NCI-H69 (cell line): ENCODE results near the gene STPG3.

Experiments used
- DNase-seq: peaks from one replicate; lab custom pipeline; 2025; lab: John Stamatoyannopoulos, UW

Gene STPG3

GRCh38 chr9:137266585-137267453 is 15.7 kb downstream of the STPG3 start:
- no peak for DNase-seq

GRCh38 chr9:137267933-137268355 is 16.9 kb downstream of the STPG3 start:
- DNase-seq = no peak

GRCh38 chr9:137268538-137269201 is 17.6 kb downstream of the STPG3 start:
- no peak for DNase-seq

GRCh38 chr9:137269231-137269772 is 18.2 kb downstream of the STPG3 start:
- DNase-seq = no peak

GRCh38 chr9:137270929-137271695 is 20.0 kb downstream of the STPG3 start:
- DNase-seq = no peak

GRCh38 chr9:137271696-137272076 is 20.6 kb downstream of the STPG3 start:
- DNase-seq = no peak

GRCh38 chr9:137272241-137273094 is 21.4 kb downstream of the STPG3 start:
- no peak for DNase-seq

- DNase-seq = no peak
Observed at GRCh38 chr9:137273095-137273490, 22.0 kb downstream of the STPG3 start.

GRCh38 chr9:137273611-137274320 is 22.7 kb downstream of the STPG3 start:
- DNase-seq = peak; percentile 77

GRCh38 chr9:137275203-137275587 is 24.1 kb downstream of the STPG3 start:
- no peak for DNase-seq

- no peak for DNase-seq
Observed at GRCh38 chr9:137275588-137276472, 24.7 kb downstream of the STPG3 start.

GRCh38 chr9:137276473-137277328 is 25.6 kb downstream of the STPG3 start:
- no peak for DNase-seq

GRCh38 chr9:137277329-137278041 is 26.4 kb downstream of the STPG3 start, which contains the start of gene TOR4A:
TSS of gene TOR4A (plus strand) at chr9:137277726. CDS start at chr9:137278690, 964 bp downstream.
- DNase-seq = no peak

- DNase-seq = no peak
Observed at GRCh38 chr9:137278061-137278701, 27.1 kb downstream of the STPG3 start.

- DNase-seq = no peak
Observed at GRCh38 chr9:137278721-137279711, 27.9 kb downstream of the STPG3 start.
